Activated CD8-positive, alpha-beta memory T cell treated with anti-CD3 and anti-CD28 coated beads for 48 hours (primary cell): Measurements from ENCODE around the gene GALNT2.

Experiments
- DNase-seq, 3 experiments: peaks; one replicate each; pipeline ENCODE4 v3.0.0-alpha.2; 2020; ENCODE audit warnings: low read depth in 2 of 3, low spot score in 2 of 3

Gene GALNT2

DNA sequence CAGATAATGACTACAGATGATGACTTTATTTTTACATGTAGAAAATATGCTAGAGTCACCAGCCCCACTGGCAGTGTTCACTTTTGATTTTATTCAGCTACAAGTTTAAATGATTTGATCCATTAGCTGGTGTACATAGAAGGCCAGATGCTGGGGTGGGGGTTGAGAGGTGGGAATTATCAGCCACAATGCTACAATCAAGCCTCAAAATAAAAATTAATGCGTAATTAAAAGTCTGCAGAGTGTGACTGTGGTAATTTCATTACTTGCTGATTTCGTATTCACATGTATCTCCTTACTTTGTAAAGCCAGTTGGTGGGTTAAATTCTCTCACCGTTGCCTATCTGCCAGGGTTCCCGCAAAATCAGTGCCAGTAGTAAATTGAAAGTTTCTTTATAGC, 109.3 kb downstream of the GALNT2 start:
- no peak for DNase-seq

DNA sequence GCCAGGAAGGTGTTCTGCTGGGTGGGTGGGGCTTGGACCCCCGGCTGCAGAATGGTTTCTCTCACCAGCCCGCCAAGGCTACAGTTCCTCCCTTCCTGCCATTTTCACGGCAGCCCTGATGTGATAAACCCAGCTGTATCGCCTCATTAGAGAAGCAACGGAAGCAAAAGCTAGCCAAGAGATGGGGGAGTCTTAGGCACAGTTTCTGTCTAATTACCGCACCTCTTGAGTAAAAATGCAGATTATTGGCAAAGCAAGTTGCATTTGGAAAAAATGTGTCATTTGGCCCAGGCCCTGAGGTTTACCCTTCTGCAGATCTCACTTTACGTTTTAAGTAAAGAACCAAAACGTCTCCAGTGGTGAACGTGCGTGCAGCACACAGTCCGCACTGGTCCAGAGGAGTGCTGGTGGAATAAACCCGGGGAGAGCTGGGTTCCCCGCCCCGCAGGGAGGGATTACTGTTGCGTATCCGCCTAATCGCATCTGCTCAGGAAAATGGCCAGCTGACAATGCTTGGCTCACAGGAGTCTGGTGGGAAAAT, 109.9 kb downstream of the GALNT2 start:
- DNase-seq, result no peak

DNA sequence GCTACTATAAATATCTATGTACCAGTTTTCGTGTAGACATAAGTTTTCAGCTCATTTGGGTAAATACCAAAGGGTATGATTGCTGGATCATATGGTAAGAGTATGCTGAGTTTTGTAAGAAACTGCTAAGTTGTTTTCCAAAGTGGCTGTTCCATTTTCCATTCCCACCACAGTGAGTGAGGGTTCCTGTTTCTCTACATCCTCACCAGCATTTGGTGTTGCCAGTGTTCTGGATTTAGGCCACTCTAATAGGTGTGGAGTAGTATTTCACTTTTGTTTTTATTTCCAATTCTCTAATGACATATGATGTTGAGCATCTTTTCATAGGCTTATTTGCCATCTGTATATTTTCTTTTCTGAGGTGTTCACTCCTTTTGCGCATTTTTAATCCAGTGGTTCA, 112.2 kb downstream of the GALNT2 start:
- DNase-seq, result no peak

DNA sequence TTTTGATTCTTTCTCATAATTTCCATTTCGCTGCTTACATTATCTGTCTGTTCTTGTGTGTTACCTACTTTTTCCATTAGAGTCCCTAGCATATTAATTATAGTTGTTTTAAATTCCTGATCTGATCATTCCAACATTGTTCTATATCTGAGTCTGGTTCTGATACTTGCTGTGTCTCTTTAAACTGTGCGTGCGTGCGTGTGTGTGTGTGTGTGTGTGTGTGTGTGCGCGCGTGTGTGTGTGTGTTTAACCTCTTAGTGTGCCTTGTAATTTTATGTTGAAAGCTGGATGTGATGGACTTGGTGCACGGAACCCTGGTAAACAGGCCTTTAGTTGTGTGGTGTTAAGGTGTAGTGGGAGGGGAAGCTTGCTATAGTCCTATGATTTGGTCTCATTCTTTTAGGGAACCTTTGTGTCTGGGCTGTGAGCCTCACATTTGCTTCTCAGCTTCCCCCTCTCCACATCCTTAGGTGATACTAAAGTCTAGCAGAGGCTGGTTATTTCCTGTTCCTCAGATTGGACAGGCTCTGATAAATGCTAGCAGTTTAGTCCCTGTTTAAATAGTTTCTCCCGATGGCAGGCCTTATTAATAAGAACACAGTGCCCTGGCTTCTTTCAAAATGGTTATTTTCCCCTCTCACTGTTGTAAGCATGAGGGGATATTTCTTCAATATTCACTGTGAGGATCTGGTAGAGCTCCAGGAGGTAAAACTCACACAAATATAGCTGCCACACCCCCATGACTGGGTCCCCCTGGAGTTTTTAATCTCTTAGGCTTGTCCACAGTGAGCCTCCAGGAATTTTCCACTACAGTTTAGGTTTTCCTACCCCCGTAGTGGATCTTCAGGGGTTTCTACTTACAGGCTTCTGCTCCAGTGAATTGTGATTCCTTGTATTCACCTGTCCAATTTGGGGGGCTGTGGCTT, 118.3 kb downstream of the GALNT2 start:
- no peak for DNase-seq

DNA sequence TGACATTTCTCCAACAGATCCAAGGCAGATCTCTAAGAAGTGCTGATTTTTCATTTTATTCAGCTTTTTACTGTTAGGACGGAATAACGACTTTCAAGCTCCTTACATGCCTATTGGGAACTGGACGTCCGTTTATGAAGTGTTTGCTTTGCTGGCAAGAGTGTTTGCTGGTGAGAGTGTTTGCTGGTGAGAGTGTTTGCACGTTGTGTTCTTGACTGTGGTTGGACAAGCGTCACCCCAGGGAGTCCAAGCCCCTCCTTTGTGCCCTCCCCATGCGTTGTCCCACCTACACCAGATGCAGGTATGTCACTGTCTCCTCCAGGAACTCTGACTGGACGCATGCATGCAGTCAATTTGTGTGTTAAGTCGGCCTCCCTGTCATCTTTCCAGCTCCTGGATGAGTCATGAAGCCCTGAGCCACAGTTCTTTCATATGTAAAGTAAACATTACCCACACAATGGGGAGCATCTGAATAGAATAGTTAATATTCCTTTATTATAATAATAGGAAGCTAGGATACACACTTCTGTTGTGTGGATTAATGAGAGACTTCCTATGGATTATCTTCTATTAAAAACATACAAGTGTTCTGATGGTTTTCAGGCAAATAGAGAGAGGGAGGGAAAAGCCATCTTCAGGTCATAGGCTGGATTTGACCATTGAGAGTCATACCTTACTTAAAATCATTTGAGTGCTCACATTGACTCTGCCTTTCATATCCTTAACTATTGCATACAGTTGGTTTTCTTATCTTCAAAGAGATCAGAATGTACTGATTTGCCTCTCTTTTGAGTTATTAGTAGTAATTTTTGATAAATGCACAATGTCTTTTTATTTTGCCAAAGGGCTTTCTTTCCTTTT, 119.2 kb downstream of the GALNT2 start:
- no peak for DNase-seq

DNA sequence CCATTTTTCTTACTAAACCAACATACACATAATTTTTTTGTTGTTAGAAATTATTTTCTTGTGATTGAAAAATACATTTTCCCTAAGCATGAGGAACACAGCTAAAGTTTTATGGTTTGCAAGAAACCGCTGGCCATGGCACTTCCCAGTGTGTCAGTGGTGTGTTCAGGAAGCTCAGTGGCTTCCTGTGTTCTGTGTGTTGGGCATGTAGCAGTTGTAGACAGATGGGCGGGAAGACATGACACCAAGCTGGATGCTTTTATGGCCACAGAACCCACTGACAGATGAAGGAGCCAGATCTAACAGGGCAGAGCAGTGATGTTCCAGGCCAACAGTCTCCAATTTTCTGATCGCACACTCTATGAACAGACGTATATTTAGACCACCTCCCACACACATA, 119.8 kb downstream of the GALNT2 start:
- DNase-seq, result no peak

DNA sequence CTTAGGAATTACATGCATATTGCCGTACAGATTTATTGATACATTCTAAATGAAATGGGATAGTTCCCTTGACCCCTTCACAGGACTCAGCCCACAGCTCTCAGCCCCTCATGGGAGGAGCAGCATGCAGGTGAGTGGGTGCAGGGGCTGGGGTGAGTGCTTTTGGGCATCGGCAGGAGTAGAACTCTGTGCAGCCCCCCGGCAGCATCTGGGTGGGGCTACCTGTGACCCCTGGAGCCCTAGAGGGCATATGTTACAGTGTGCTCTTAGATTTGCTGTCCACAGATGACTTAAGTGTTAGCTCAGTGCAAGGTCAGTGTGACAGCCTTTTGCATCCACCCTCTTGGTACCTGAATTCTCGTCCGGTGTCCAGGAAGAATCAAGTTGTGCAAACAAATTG, 120.3 kb downstream of the GALNT2 start:
- no peak for DNase-seq

DNA sequence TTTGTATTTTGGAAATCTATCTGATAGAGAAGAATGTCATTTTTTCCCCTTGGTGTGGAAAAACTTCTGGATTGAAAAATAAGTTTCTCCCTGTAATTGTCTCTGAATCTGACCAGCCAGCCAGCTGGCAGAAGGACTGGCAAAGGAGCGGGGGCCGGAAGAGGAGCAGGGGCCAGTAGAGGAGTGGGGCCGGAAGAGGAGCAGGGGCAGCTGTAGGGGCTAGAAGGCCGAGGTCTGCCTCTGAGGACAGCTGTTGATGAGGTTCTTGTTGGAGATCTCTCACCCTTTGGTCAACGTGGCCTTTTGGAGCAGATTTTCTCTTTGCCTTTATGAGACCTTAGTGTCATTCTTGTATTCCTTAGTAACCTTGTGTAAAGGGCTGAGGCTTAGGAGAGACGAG, 121.8 kb downstream of the GALNT2 start:
- no peak for DNase-seq

DNA sequence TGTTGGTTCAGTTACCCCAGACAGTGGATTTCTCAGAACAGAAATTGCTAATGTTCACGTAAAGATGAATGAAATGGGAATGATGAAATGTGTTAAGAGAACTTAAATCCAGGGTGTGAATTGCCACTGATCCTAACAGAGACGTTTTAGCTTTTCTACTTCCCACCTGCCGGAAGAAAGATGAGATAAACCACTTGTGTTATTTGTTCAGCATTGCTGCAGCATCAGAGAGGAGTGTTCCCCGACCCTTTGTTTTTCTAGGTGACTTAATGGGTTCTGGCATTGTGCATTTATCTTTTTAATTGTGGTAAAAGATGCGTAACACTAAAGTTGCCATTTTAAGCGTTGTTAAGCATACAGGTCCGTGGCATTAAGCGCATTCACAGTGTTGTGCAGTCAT, 122.3 kb downstream of the GALNT2 start:
- no peak for DNase-seq

DNA sequence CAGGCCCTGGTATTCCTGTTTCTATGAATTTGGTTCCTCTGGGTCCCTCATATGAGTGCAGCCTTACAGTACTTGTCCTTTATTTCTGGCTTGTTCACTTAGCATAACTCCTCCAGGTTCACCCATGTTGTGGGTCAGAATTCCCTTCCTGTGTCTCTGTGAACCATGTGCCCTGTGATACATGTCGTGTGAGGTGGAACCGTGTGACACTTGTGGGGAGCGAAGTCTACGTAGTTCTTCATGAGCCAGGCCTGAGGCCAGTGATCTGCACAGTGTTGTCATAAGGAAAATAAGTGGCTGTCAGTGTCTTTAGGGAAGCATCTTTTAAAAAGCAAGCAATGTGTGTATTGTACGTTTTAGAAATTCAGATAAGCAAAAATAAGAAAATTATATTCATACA, 122.8 kb downstream of the GALNT2 start:
- no peak for DNase-seq

DNA sequence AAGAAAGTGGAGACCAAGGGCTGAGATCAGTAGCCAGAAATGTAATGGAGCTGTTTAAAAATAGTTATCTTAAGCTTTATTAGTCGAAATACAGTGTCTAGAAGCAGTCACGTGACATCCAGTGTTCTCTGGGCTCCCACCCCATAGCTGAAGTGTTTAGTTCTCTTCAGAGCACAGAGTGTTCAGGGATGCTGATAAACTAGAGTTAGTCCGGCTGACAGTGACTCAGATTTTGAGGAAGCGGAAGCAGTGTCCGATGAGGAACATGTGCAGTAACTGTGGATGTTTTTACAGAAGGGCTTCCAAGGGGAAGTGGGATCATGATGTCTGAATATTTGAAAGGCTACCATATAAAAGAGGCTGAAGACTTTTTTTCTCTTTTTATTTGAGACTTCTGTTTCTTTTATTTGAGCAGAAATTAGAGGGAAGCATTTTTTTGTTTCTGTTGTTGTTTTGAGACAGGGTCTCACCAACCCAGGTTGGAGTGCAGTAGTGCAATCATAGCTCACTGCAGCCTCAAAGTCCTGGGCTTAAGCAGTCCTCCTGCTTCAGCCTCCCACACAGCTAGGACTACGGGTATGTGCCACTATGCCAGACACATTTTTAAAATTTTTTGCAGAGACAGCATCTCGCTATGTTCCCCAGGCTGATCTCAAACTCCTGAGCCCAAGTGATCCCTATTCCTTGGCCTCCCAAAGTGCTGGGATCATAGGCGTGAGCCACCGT, 124.2 kb downstream of the GALNT2 start:
- DNase-seq, result no peak

DNA sequence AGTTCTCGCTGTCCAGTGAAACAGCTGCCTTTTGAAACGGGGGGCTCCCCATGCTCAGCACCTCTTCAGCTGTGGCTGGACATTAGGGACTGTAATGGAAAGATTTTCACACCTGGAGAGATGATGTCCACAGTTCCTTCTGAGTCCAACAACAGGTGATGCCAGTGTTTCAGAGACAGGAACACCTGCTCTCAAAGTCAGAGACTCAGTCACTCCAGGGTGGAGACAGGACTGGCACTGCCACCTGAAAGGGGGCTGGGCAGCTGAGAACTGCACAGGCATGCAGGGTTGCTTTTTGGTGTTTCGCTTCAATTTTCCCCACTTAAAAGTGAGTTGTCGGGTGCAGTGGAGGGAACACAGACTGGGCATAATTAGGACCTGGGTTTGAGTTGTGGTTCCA, 124.8 kb downstream of the GALNT2 start:
- DNase-seq, result no peak

DNA sequence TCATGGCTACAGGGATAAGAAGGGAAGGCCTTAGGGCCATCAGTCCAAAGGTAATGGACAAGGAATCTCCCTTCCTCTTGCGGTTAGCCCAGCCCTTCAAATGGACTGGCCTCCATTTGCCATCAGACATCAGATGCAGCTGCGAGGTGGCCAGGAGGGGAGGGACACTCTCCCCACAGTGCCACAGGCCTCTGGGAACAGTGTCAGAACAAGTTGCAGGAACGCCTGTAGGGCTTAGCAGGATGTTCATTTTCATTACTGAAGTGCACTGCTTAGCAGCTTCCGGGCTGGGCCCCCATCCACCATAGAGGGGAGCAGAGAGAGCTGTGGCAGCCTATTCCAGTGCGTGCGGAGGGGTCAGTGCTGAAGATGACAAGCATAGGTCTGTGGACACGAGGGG, 127.5 kb downstream of the GALNT2 start:
- DNase-seq, result no peak

DNA sequence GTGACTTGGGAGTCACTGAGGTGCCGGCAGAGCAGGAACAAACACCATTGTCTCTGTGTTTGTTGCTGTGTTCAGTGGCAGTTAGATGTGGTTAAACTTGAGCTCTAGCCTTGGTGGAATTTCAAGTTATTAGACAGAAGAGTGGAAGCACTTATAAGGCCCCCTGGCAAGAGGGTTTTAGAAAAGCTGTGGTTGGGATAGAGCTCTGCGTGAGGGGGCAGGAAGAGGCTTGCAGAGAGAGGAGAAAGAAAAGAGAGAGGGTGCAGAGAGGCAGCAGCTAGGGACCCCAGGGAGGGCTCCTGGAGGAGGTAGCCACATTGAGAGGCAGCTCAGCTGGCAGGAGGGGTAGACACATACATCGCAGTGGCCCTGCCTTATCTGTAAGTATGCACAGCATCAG, 128.2 kb downstream of the GALNT2 start:
- no peak for DNase-seq

DNA sequence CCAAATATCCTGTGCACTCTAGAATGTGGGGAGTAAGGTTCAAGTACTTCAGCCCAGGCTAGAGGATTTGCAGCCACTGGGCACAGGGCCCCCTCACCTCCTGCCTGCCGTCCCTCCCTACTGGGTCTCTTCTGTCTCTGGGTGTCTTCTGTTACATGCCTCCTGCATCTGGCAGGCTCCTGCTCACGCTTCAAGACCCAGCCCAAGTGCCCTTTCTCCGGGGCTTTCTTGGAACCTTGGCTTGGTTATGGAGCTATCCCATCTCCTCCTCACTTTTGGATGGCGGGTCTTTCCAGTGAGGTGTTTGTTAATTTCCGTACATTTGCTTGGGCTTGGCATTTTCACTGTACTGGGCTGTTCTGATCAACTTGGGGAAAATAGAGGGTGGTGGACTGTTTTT, 129.0 kb downstream of the GALNT2 start:
- no peak for DNase-seq

DNA sequence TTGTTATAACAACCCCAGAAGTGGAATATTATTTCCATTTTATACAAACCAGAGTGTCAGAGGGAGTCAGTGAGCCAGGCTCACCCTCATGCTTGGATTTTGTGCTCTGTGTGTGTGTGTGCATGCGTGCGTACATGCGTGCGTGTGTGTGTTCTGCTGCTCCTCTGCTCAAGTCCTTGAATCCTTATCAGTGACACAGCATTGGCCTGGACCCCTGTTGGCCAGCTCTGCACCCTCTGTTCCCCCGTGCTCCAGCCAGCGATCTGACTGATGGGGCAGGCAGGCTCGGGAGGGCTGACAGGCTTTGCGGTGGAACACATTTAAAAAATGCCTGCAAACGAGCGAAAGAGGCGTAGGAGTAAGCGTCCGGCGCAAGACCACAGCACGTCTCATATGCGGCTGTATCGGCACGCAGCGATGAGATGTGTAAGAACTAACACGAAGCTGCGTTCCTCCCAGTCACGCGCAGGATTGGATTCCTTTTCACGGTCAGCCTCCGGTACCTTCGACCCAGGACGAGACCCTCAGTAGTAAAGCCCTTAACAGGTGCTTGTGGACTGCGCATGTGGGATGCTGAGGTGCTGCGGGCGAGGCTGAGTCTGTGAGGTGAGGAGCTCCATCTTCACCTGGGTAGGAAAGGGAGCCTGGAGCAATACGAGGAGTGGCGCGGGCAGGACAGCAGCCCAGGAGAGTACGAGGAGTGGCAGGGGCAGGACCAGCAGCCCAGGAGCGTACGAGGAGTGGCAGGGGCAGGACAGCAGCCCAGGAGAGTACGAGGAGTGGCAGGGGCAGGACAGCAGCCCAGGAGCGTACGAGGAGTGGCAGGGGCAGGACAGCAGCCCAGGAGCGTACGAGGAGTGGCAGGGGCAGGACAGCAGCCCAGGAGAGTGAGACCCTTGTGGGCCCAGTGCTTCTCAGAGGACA, 130.9 kb downstream of the GALNT2 start:
- DNase-seq, result no peak

DNA sequence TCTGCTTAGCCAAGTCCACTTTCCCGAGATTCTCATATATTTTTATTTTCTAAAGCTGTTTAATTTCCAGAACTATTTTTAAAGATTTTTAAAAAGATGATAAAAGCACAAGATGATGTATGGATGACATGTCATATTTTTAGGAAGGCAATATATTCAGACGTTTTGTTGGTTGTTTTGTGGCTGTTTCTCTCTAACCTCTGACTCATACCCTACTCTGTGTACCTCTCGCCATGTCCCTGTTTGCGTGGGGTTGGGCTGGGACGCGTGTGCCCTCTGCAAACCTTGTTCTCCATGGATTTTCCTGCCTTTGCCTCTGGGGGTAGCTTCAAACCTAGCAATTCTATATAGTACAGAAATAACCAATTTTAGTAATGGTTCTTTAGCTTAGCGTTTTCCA, 132.0 kb downstream of the GALNT2 start:
- DNase-seq, result no peak

DNA sequence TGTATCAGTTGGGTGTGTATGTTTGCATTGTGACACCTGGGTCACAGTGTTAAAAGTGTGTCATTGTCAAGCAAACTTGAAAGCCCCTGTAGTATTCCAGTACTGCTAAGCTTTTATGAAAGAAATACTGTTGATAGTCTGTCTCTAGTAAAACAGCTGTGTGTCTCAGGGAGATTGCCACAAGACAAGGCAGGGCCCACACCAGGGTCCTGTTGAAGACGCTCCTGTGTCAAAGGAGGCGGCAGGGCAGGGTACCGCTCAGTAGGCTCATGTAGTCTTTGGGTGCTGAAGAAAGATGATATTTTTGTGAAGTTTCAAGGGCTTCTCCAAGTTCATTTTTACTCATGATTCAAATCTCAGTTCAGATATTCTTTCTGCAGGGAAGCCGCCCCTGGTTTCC, 132.5 kb downstream of the GALNT2 start:
- DNase-seq, result no peak

DNA sequence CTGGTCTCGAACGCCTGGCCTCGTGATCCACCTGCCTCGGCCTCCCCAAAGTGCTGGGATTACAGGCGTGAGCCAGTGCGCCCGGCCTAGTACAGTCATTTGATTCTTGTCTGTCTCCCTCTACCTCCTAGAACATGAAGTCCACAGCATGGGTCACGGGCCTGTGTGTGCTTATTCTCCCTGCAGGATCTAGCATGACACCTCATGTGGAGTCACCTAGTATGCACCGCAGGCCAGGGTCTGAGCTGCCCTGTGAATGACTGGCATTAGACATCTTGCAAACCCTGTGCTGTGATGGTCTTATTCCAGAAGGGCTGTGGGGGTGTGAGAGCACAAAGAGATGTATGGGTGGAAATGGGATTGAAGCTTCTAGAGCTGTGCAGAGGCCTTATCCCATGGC, 133.2 kb downstream of the GALNT2 start:
- DNase-seq, result no peak

DNA sequence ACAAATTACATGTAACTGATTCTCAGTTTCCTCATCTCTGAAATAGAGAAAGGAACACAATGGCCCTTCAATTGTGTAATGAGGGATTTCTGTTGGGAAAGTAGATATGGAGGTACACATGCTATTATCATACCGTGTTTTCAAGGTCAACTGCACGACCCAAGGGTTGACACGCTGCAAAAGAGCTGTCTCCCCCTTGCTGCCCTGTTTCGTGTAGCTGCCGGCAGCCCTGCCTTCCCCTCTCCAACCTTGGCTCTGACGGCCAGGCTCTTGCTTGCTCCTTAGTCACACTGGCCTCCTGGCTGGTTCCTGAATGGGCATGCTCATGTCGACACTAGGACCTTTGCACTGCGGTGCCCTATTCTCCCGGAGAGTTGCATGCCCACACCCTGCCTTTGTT, 134.4 kb downstream of the GALNT2 start:
- no peak for DNase-seq
